Panc1 (cell line): ENCODE data around the gene HOXD13.

Experiments
- CTCF ChIP-seq: fragments of 450-650 bp; IDR thresholded peaks from 2 replicates; pipeline ENCODE4 v1.5.1; 2017; ENCODE audit warnings: mild to moderate bottlenecking
- POLR2AphosphoS5 ChIP-seq: IDR thresholded peaks from 2 replicates; pipeline ENCODE4 v1.6.1; 2012; ENCODE audit warnings: mild to moderate bottlenecking, low read depth, low read length, moderate library complexity
- REST ChIP-seq, 2 experiments: IDR thresholded peaks; 2 replicates each; pipeline ENCODE4 v1.6.1; 2011 to 2012; ENCODE audit warnings: low read depth in 2 of 2, control low read depth in 1 of 2, low read length in 1 of 2, mild to moderate bottlenecking in 1 of 2, moderate library complexity in 1 of 2; ENCODE audit not compliant: insufficient read depth in 1 of 2
- SIN3A ChIP-seq: IDR thresholded peaks from 2 replicates; pipeline ENCODE4 v1.6.1; 2012; ENCODE audit warnings: low read depth, mild to moderate bottlenecking, low read length, moderate library complexity, borderline replicate concordance; ENCODE audit not compliant: insufficient read depth
- TCF7L2 ChIP-seq: IDR thresholded peaks from 2 replicates; pipeline ENCODE4 v1.6.1; 2011; ENCODE audit warnings: mild to moderate bottlenecking, low read depth, low read length, inconsistent platforms

- 0 out of 2 replicates have a peak, but pooled peaks have one; percentile 35 for TF ChIP-seq CTCF
- no peak for TF ChIP-seq TCF7L2
- TF ChIP-seq REST (IDR thresholded peaks at IDR 0.05; ENCODE audit: insufficient read depth in 1 of 2, low read depth in 2 of 2, low read length in 1 of 2), result no peak
- TF ChIP-seq SIN3A, result no peak
- no peak for TF ChIP-seq POLR2AphosphoS5
Measured at GRCh38 chr2:176110415-176111308, 18.1 kb downstream of the HOXD13 start.
